Keratinocyte (primary cell): ENCODE data around the gene BCHE. TPM values are rescaled to one million over a fixed set of nuclear protein-coding genes. Genes with fewer than 3 reads are reported as not detected.

Source experiments
- DNase-seq: peaks from one replicate; pipeline ENCODE4 v3.0.0-alpha.2; 2011; ENCODE audit warnings: low read depth, missing footprints, low spot score
- FAIRE-seq: peaks from 2 replicates; lab custom pipeline; 2011; peaks lifted over from hg19 to GRCh38; lab: Jason Lieb, UNC
- H2AFZ ChIP-seq: 2 replicates; pipeline ENCODE4 v1.6.0; 2012; ENCODE audit warnings: low read length, control low read depth, inconsistent platforms; ENCODE audit not compliant: control insufficient read depth
- H3K27ac ChIP-seq: 2 replicates; pipeline ENCODE4 v1.5.1; 2011; ENCODE audit warnings: low read length; ENCODE audit not compliant: control insufficient read depth, insufficient read depth
- H3K27me3 ChIP-seq: 3 replicates; pipeline ENCODE4 v1.6.0; 2011; ENCODE audit warnings: low read length; ENCODE audit not compliant: control insufficient read depth, insufficient read depth; ENCODE audit errors: extremely low read depth
- H3K36me3 ChIP-seq, 2 experiments: 2 replicates in 1 of 2; 3 replicates in 1 of 2; pipeline ENCODE4 v1.5.1; 2011; ENCODE audit warnings: low read length in 2 of 2, mild to moderate bottlenecking in 1 of 2; ENCODE audit not compliant: control insufficient read depth in 2 of 2, insufficient read depth in 2 of 2; ENCODE audit errors: extremely low read depth in 1 of 2
- H3K4me1 ChIP-seq: 3 replicates; pipeline ENCODE4 v1.5.1; 2011; ENCODE audit warnings: low read length; ENCODE audit not compliant: control insufficient read depth, insufficient read depth; ENCODE audit errors: extremely low read depth
- H3K4me2 ChIP-seq: 3 replicates; pipeline ENCODE4 v1.6.0; 2011; ENCODE audit warnings: low read depth, low read length; ENCODE audit not compliant: control insufficient read depth, insufficient read depth; ENCODE audit errors: extremely low read depth
- H3K4me3 ChIP-seq, 3 experiments: fragments of 200-600 bp in 1 of 3; sonication (generic) in 1 of 3; 2 replicates in 2 of 3; 3 replicates in 1 of 3; pipeline ENCODE4 v1.5.1; 2011 to 2016; ENCODE audit warnings: low read length in 3 of 3, mild to moderate bottlenecking in 3 of 3, control low read depth in 2 of 3, inconsistent platforms in 1 of 3, low read depth in 1 of 3, mixed read lengths in 1 of 3, mixed run types in 1 of 3, moderate library complexity in 1 of 3; ENCODE audit not compliant: control insufficient read depth in 2 of 3, insufficient read depth in 2 of 3; ENCODE audit errors: extremely low read depth in 1 of 3
- H3K79me2 ChIP-seq: 2 replicates; pipeline ENCODE4 v1.6.0; 2012; ENCODE audit warnings: low read length; ENCODE audit not compliant: control insufficient read depth, insufficient read depth
- H3K9ac ChIP-seq: 3 replicates; pipeline ENCODE4 v1.6.0; 2011; ENCODE audit warnings: low read length; ENCODE audit not compliant: control insufficient read depth, insufficient read depth; ENCODE audit errors: extremely low read depth
- H3K9me1 ChIP-seq: 3 replicates; pipeline ENCODE4 v1.6.0; 2011; ENCODE audit warnings: low read length; ENCODE audit not compliant: control insufficient read depth, insufficient read depth; ENCODE audit errors: extremely low read depth
- H3K9me3 ChIP-seq: 2 replicates; pipeline ENCODE4 v1.5.1; 2012; ENCODE audit warnings: low read depth, low read length; ENCODE audit not compliant: control insufficient read depth
- H4K20me1 ChIP-seq: 3 replicates; pipeline ENCODE4 v1.6.0; 2011; ENCODE audit warnings: low read length; ENCODE audit not compliant: control insufficient read depth, insufficient read depth; ENCODE audit errors: extremely low read depth
- CTCF ChIP-seq, 3 experiments: IDR thresholded peaks in 1 of 3; conservative IDR thresholded peaks in 1 of 3; optimal IDR thresholded peaks in 1 of 3; 2 replicates in 2 of 3; 3 replicates in 1 of 3; pipeline versions ENCODE3 to v1.5.1; 2011; ENCODE audit warnings: low read length in 3 of 3, mild to moderate bottlenecking in 3 of 3, moderate library complexity in 2 of 3, control low read depth in 1 of 3, inconsistent platforms in 1 of 3; ENCODE audit not compliant: insufficient read depth in 2 of 3; ENCODE audit errors: extremely low read depth in 1 of 3
- EZH2 ChIP-seq: IDR thresholded peaks from one replicate; pipeline ENCODE4 v1.6.1; 2012; ENCODE audit warnings: inconsistent platforms, mild to moderate bottlenecking, low read length, moderate library complexity
- dilution Hi-C: fragments of 300-500 bp; cut with MboI; formaldehyde crosslinking; loops from one replicate; pipeline ENCODE4 v1.7.0; 2020; ENCODE audit warnings: low sequenced_read_pairs; ENCODE audit not compliant: extremely low pct_ligation_motif_present
- polyA plus RNA-seq, 5 experiments: library from polyadenylated mRNA; depleted of rRNA in 3 of 5; stranded (reverse) in 3 of 5; stranded (forward) in 1 of 5; unstranded in 1 of 5; fragments of >200 nt; gene quantifications; 1 replicate in 1 of 5; 2 replicates in 3 of 5; 3 replicates in 1 of 5; pipeline versions ENCODE4 v1.2.1 to v1.2.3, GENCODE V29; 2011 to 2012; ENCODE audit warnings: missing spikeins in 2 of 5, low read depth in 1 of 5, low replicate concordance in 1 of 5

The BCHE gene
- polyA plus RNA-seq, 1 donor (not counting 4 experiments of a cell fraction or from before 2014, with no cell fraction given) = 2.0 TPM

DNA sequence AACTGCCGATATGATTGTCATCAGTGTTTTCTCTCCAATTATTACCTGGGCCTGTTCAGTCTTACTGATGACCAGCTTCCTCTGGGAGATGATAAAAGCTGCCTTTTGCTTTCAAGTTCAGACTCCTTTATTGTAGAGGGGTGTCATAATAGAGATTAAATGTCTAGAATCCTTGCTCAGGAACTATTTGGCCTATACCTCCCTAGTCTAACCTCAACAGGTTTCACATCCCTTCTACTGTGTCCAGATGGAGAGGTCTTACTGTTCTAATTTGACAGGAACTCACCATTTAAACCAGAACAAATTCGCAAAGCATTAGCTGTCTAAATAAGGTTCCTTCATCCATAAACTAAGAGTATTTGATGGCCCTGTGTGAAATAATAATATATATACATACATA, 88.0 kb downstream of the BCHE start:
- Histone ChIP-seq H3K36me3 (no peaks in the 10 kb centered on the region), H3K4me3 (no peak overlapping the region), H3K4me1 (peaks cover 3% of the 10 kb centered on the region), H2AFZ (no peak overlapping the region), H3K9ac (no peak overlapping the region), H4K20me1 (no peaks in the 10 kb centered on the region), H3K9me1 (no peaks in the 10 kb centered on the region), H3K27me3 (no peaks in the 10 kb centered on the region), H3K9me3 (no peaks in the 10 kb centered on the region), H3K4me2 (no peak overlapping the region), H3K27ac (no peak overlapping the region), H3K79me2 (no peaks in the 10 kb centered on the region)
- DNase-seq (no peak), FAIRE-seq (no peak)
- no peak for TF ChIP-seq EZH2
- TF ChIP-seq CTCF (optimal IDR thresholded peaks at IDR 0.05 in 1 of 3, IDR thresholded peaks at IDR 0.05 in 1 of 3, conservative IDR thresholded peaks at IDR 0.05 in 1 of 3; ENCODE audit: extremely low read depth in 1 of 3, insufficient read depth in 2 of 3, low read length in 3 of 3) = no peak
- dilution Hi-C loops = no loop called here

DNA sequence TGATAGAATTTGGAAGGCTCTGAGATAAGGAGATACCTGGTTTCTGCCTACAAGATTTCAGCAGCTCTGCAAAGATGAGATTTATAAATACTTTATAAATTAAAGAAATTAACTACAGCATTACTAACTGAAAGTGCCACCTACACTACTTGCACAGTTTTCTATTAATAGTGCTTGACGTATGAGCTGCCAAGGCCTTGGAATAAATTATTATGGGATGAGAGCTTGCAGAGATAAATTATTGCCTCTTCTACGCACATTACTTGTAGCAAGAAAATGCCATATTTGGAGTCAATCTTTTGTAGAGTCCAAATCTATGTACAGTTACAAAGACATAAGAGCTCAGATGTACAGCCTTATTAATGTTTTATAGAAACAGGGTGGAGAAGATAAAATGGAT, 89.1 kb downstream of the BCHE start:
- no peak overlapping the region for H3K4me2 ChIP-seq
- dilution Hi-C loops = no loop called here
- no peaks in the 10 kb centered on the region for H3K4me1 ChIP-seq
- H3K9me3 ChIP-seq = no peaks in the 10 kb centered on the region
- H3K27ac ChIP-seq = no peak overlapping the region
- no peaks in the 10 kb centered on the region for H3K36me3 ChIP-seq
- no peaks in the 10 kb centered on the region for H3K79me2 ChIP-seq
- no peak overlapping the region for H3K9ac ChIP-seq
- no peak for FAIRE-seq
- H2AFZ ChIP-seq = no peak overlapping the region
- no peak overlapping the region for H3K4me3 ChIP-seq
- no peak for DNase-seq
- H4K20me1 ChIP-seq = no peaks in the 10 kb centered on the region
- TF ChIP-seq CTCF (optimal IDR thresholded peaks at IDR 0.05 in 1 of 3, IDR thresholded peaks at IDR 0.05 in 1 of 3, conservative IDR thresholded peaks at IDR 0.05 in 1 of 3; ENCODE audit: extremely low read depth in 1 of 3, insufficient read depth in 2 of 3, low read length in 3 of 3) (no peak), EZH2 (no peak)
- no peaks in the 10 kb centered on the region for H3K27me3 ChIP-seq
- H3K9me1 ChIP-seq = no peaks in the 10 kb centered on the region
